Activated CD4-positive, alpha-beta T cell treated with anti-CD3 and anti-CD28 coated beads, Interleukin-10, Interleukin-2, amounts not matched to agents 100 ng/mL and 50 ng/mL, durations not matched to agents 16 hours and 8 hours (primary cell): Measurements from ENCODE around the gene TAOK3.
"Not testable (repeated sequence)": the region's sequence is repeated elsewhere in the genome, so short reads cannot be mapped to it uniquely, and the experiment has no call there.

Experiments used
- DNase-seq: peaks from one replicate; pipeline ENCODE4 v3.0.0-alpha.2; 2020

Gene TAOK3

GRCh38 chr12:118188690-118189371 lies 183.9 kb downstream of the TAOK3 start:
- no peak for DNase-seq

GRCh38 chr12:118187751-118188435 lies 184.8 kb downstream of the TAOK3 start:
- DNase-seq: no peak

- no peak for DNase-seq
Observed at GRCh38 chr12:118185602-118186397, 186.9 kb downstream of the TAOK3 start.

- DNase-seq: no peak
Observed at GRCh38 chr12:118183711-118184110, 189.0 kb downstream of the TAOK3 start.

- DNase-seq: no peak
Observed at GRCh38 chr12:118183155-118183554, 189.6 kb downstream of the TAOK3 start.

- no peak for DNase-seq
Observed at GRCh38 chr12:118175823-118176447, 196.8 kb downstream of the TAOK3 start.

GRCh38 chr12:118166946-118167345 lies 205.8 kb downstream of the TAOK3 start:
- peak; percentile 83 for DNase-seq

GRCh38 chr12:118164798-118165486 lies 207.8 kb downstream of the TAOK3 start:
- peak; percentile 13 for DNase-seq

- DNase-seq: no peak
Observed at GRCh38 chr12:118160536-118160935, 212.2 kb downstream of the TAOK3 start.

- no peak for DNase-seq
Observed at GRCh38 chr12:118151755-118152154, 221.0 kb downstream of the TAOK3 start.

GRCh38 chr12:118150625-118151024 lies 222.1 kb downstream of the TAOK3 start:
- no peak for DNase-seq

- no peak for DNase-seq
Observed at GRCh38 chr12:118148287-118148686, 224.4 kb downstream of the TAOK3 start.

GRCh38 chr12:118145798-118146156 lies 226.9 kb downstream of the TAOK3 start:
- no peak for DNase-seq

GRCh38 chr12:118145113-118145797 lies 227.5 kb downstream of the TAOK3 start:
- no peak for DNase-seq

GRCh38 chr12:118144499-118144898 lies 228.2 kb downstream of the TAOK3 start:
- DNase-seq: no peak

- no peak for DNase-seq
Observed at GRCh38 chr12:118140825-118141224, 231.9 kb downstream of the TAOK3 start.

GRCh38 chr12:118137148-118137678 lies 235.5 kb downstream of the TAOK3 start:
- DNase-seq: no peak

- DNase-seq: peak; percentile 49
Observed at GRCh38 chr12:118136559-118137003, 236.1 kb downstream of the TAOK3 start.

GRCh38 chr12:118135788-118136558 lies 236.7 kb downstream of the TAOK3 start, which contains the start of gene PEBP1:
PEBP1 (plus strand) TSS chr12:118136124; CDS start chr12:118136210, 86 bp downstream.
- peak; percentile 96 for DNase-seq

GRCh38 chr12:118129436-118129835 lies 243.3 kb downstream of the TAOK3 start:
- not testable (repeated sequence) for DNase-seq

GRCh38 chr12:118127867-118128266 lies 244.8 kb downstream of the TAOK3 start:
- no peak for DNase-seq
